HG03439 (cell line): ENCODE data around the gene SKP1.
"Not testable (repeated sequence)": the region's sequence is repeated elsewhere in the genome, so short reads cannot be mapped to it uniquely, and the experiment has no call there.

Experiments
- ATAC-seq: cut with Tn5 transposase; IDR thresholded peaks from one replicate; pipeline ENCODE4 v1.9.1; 2021; ENCODE audit warnings: mild to moderate bottlenecking, moderate library complexity; ENCODE audit not compliant: unreplicated experiment

SKP1 gene

GRCh38 chr5:134178096-134178419 lies 1.3 kb upstream of the SKP1 start:
- ATAC-seq = no peak

GRCh38 chr5:134177369-134178095 lies 782 bp upstream of the SKP1 start:
- no peak for ATAC-seq

GRCh38 chr5:134175921-134176510 lies 734 bp downstream of the SKP1 start:
- ATAC-seq = peak; percentile 8

GRCh38 chr5:134174841-134175839 lies 1.6 kb downstream of the SKP1 start:
- no peak for ATAC-seq

GRCh38 chr5:134171972-134172371 lies 4.8 kb downstream of the SKP1 start:
- ATAC-seq = no peak

GRCh38 chr5:134162592-134162991 lies 14.2 kb downstream of the SKP1 start:
- ATAC-seq = no peak

- ATAC-seq = no peak
These were observed 15.0 kb downstream of the SKP1 start for GRCh38 chr5:134161513-134162395.

GRCh38 chr5:134153657-134154056 lies 23.1 kb downstream of the SKP1 start:
- ATAC-seq = no peak

- no peak for ATAC-seq
These were observed 23.5 kb downstream of the SKP1 start for GRCh38 chr5:134153241-134153640.

GRCh38 chr5:134152173-134152832 lies 24.4 kb downstream of the SKP1 start:
- not testable (repeated sequence) for ATAC-seq

- no peak for ATAC-seq
These were observed 25.0 kb downstream of the SKP1 start for GRCh38 chr5:134151723-134152122.

GRCh38 chr5:134149571-134150303 lies 27.0 kb downstream of the SKP1 start:
- no peak for ATAC-seq

- ATAC-seq = no peak
These were observed 27.7 kb downstream of the SKP1 start for GRCh38 chr5:134148986-134149539.

GRCh38 chr5:134148316-134148715 lies 28.4 kb downstream of the SKP1 start:
- no peak for ATAC-seq

GRCh38 chr5:134146651-134147518 lies 29.9 kb downstream of the SKP1 start:
- no peak for ATAC-seq

- no peak for ATAC-seq
These were observed 30.8 kb downstream of the SKP1 start for GRCh38 chr5:134145779-134146581.

- no peak for ATAC-seq
These were observed 31.6 kb downstream of the SKP1 start for GRCh38 chr5:134145041-134145757.
